Smooth muscle cell of the pulmonary artery (primary cell): ENCODE measurements around the gene PRRT3. TPM values are rescaled to one million over a fixed set of nuclear protein-coding genes. Genes with fewer than 3 reads are reported as not detected.

Experiments
- total RNA-seq: library from RNA; depleted of rRNA; stranded (reverse); fragments of >200 nt; gene quantifications from 2 replicates; pipeline ENCODE4 v1.2.3, GENCODE V29; 2014

The PRRT3 gene
- 3.9 and 4.7 TPM in 2 replicates for total RNA-seq

DNA sequence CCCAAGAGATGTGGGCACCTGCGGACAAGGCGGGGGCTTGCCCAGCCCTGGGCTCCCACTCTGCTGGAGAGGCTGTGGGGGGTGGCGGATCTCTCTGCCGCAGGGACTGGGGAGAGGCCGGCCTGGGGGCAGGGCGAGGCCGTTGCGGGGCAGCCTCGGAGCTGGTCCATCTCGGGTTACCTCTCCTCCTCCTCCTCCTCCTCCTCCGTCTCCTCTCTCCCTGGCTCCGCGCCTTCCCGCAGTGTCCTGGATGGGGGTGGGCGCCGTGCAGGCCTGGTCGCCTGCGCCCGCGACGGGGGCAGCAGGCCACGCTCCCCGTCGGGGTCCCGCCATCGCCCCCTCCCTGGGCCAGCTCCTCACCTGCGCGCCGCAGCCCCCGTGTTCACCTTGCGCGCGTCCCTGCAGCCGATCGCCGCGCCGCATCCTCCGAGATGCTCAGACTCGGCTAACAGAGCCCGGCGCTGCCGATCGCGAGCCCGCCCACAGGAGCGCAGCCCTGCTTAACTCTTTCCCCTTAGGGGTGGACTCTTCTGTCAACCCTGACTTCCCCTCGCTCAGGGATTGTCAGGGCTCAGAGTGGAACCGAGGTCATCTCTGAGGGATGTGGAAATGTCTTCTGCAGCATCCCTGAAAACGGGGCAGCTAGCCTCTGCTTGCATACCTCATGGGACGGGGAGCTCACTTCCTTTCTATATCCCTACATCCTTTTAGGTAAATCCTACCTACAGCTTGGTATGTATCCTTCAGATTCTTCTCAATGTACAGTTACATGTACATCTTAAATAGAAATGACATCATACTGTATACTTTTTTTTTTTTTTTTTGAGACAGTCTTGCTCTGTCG is at the start of gene PRRT3:
Gene PRRT3, minus strand, starts transcription at position 447 of the 844 bp plus-strand sequence. CDS start 2,293 bp downstream, outside the sequence.

DNA sequence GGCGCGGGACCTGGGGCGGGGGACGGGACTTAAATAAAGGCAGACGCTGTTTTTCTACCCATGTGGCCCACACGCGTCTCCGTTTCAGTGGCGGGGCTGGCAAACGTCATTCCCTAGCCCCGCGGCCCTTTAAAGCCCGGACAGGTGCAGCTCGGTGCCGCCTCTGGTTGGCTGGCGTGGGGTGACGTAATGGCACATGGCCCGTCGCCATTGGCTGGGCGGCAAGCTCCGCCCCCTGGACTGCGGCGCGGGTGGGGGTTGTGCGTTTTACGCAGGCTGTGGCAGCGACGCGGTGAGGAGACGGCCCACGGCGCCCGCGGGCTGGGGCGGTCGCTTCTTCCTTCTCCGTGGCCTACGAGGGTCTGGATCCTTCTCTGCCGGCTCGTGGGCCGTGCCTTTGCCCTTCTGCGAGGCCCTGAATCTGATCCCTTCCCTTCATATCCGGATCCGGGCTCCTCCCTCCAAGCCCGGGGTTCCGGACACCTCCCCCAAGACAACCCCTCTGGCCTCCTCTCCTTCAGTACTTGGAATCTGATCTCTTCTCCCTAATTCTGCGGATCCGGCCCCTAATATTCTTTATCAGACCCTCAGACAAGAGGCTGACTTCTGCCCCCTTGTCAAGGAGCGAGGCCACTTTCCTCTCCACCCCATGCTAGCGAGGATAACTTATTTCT is 18.5 kb downstream of the PRRT3 start, which contains the start of gene CRELD1:
Gene CRELD1, plus strand, starts transcription at position 274 of the 674 bp plus-strand sequence. CDS start 605 bp downstream, outside the sequence.

DNA sequence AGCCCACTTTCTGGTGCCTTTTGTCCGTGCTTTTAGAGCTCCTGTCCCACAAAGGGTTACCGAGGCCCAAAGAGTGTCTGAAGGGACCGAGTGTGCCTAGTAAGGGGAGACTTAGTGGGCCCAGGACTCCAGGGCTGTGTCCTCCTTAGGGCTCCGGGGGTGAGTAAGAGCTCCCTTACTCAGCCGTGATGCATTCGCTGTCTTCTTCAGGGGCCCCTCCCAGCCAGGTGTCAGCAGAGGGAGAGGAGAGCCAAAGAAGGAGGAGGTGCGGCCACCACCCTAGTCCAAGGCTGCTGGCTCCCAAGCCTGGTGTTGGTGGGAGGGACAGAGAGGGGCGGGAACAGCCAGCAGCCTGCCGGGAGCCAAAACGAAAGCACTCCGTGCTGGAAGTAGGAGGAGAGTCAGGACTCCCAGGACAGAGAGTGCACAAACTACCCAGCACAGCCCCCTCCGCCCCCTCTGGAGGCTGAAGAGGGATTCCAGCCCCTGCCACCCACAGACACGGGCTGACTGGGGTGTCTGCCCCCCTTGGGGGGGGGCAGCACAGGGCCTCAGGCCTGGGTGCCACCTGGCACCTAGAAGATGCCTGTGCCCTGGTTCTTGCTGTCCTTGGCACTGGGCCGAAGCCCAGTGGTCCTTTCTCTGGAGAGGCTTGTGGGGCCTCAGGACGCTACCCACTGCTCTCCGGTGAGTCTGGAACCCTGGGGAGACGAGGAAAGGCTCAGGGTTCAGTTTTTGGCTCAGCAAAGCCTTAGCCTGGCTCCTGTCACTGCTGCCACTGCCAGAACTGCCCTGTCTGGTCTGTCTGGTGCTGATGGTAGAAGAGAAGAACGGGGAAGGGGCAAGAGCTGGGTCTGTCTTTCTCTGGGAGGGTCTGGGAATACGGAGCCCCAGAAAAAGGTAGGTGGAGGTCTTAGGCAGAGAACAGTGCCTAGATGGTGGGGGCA is 35.2 kb downstream of the PRRT3 start, which contains the start of gene IL17RC:
Gene IL17RC, plus strand, starts transcription at position 365 of the 947 bp plus-strand sequence. Its CDS starts 218 bp downstream, at position 583.

DNA sequence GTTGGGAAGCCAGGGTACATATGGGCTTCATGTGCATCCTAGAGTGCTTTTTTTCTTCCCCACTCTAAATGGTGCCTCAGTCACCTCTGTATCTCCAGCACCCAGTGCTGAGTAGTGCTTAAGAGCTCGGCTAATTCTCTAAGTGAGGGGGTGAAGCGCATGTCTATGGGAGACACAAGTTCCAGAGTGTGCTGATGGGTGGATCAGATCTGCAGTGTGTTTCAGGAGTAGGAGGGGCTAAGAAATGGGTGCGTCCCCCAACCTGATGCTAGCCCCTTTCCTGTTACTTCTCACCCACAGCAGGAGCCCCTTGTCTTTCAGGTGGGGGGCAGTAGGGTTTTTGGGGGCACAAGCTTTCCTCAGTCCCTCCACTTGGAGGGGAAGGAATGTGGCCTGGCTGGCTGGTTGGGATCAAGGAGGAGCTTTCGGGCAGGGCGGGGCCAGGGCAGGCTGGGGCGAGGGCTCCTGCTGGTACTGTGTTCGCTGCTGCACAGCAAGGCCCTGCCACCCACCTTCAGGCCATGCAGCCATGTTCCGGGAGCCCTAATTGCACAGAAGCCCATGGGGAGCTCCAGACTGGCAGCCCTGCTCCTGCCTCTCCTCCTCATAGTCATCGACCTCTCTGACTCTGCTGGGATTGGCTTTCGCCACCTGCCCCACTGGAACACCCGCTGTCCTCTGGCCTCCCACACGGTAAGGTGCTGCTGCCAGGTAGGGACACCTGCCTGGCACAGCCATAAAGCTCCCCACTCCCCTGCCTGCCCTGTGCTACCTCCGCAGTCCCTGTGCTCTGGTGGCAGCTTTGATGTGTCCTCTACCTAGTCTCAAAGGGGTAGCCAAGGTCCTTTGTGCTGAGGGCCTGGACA is 49.6 kb downstream of the PRRT3 start, which contains the start of gene IL17RE:
Gene IL17RE, plus strand, starts transcription at position 477 of the 866 bp plus-strand sequence. Its CDS starts 85 bp downstream, at position 562.

Other genes starting within 250 kb of the PRRT3 start
- gene CPNE9, start 248.6 kb downstream of the PRRT3 start, total RNA-seq = not detected in 2 replicates
- 14.5 and 19.6 TPM in 2 replicates for gene BRPF1, start 220.7 kb downstream of the PRRT3 start, total RNA-seq
- 16.4 and 19.8 TPM in 2 replicates for gene OGG1, start 202.5 kb downstream of the PRRT3 start, total RNA-seq
- 37.5 and 40.3 TPM in 2 replicates for gene CAMK1, start 182.5 kb downstream of the PRRT3 start, total RNA-seq
- gene TADA3, start 159.9 kb downstream of the PRRT3 start, total RNA-seq = 63.9 and 89.1 TPM in 2 replicates
- 147 and 160 TPM in 2 replicates for gene ARPC4, start 159.3 kb downstream of the PRRT3 start, total RNA-seq
- gene TTLL3, start 142.1 kb downstream of the PRRT3 start, total RNA-seq = 19.8 and 28.8 TPM in 2 replicates
- gene RPUSD3, start 108.4 kb downstream of the PRRT3 start, total RNA-seq = 17.5 and 22.3 TPM in 2 replicates
- not detected in 2 replicates for gene CIDEC, start 72.2 kb downstream of the PRRT3 start, total RNA-seq
- 23.5 and 23.8 TPM in 2 replicates for gene JAGN1, start 61.8 kb downstream of the PRRT3 start, total RNA-seq
- gene IL17RE, start 49.6 kb downstream of the PRRT3 start, total RNA-seq = 0.89 and 2.1 TPM in 2 replicates
- 22.2 and 32.3 TPM in 2 replicates for gene IL17RC, start 35.3 kb downstream of the PRRT3 start, total RNA-seq
- gene CRELD1, start 18.6 kb downstream of the PRRT3 start, total RNA-seq = 76.0 and 154 TPM in 2 replicates
- gene EMC3, start 34.4 kb upstream of the PRRT3 start, total RNA-seq = 61.7 and 97.5 TPM in 2 replicates
- 3.1 and 7.4 TPM in 2 replicates for gene FANCD2, start 74.0 kb upstream of the PRRT3 start, total RNA-seq
- not detected in 2 replicates for gene FANCD2OS, start 155.8 kb upstream of the PRRT3 start, total RNA-seq
- 80.3 and 90.6 TPM in 2 replicates for gene BRK1, start 163.3 kb upstream of the PRRT3 start, total RNA-seq
- gene VHL, start 189.4 kb upstream of the PRRT3 start, total RNA-seq = 36.3 and 37.2 TPM in 2 replicates
- gene IRAK2, start 212.5 kb upstream of the PRRT3 start, total RNA-seq = 5.9 and 22.7 TPM in 2 replicates